Coronary artery (tissue), 2 donors: ENCODE data around the gene TNK1.

Source experiments
- DNase-seq: peaks from one replicate; pipeline ENCODE4 v3.0.0-alpha.2; 2017; ENCODE audit warnings: low spot score
- H3K27ac ChIP-seq, 2 donors: fragments of 200-600 bp; sonication (generic); one replicate each; pipeline ENCODE4 v1.5.1; 2016 to 2019
- H3K4me3 ChIP-seq: fragments of 200-600 bp; sonication (generic); 2 replicates; pipeline ENCODE4 v1.5.1; 2016; ENCODE audit warnings: mild to moderate bottlenecking, moderate library complexity
- TF ChIP-seq, protein P1 (sequence below): fragments of 200-600 bp; sonication (generic); IDR thresholded peaks from one replicate; pipeline ENCODE4 v1.5.1; 2019; ENCODE audit warnings: antibody characterized with exemption

TNK1 gene

DNA sequence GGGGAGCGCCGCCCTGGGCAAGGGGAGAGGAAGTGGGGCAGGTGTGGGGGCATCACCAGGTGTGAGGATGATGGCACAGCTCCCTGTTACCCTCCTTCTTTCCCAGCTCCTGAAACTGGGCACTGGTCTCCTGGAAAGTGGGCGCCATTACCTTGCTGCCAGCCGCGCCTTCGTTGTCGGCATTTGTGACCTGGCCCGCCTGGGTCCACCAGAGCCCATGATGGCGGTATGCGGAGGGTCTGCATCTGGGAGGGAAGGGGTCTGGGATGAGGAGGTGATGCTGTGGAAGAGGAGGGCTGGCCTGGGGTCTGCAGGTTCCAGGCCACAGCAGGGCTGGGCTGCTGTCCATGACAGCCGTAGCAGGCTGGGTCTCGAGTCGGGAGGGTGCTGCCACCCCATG, 39.0 kb upstream of the TNK1 start:
- H3K27ac ChIP-seq, result no peak overlapping the region
- TF ChIP-seq, protein P1, sequence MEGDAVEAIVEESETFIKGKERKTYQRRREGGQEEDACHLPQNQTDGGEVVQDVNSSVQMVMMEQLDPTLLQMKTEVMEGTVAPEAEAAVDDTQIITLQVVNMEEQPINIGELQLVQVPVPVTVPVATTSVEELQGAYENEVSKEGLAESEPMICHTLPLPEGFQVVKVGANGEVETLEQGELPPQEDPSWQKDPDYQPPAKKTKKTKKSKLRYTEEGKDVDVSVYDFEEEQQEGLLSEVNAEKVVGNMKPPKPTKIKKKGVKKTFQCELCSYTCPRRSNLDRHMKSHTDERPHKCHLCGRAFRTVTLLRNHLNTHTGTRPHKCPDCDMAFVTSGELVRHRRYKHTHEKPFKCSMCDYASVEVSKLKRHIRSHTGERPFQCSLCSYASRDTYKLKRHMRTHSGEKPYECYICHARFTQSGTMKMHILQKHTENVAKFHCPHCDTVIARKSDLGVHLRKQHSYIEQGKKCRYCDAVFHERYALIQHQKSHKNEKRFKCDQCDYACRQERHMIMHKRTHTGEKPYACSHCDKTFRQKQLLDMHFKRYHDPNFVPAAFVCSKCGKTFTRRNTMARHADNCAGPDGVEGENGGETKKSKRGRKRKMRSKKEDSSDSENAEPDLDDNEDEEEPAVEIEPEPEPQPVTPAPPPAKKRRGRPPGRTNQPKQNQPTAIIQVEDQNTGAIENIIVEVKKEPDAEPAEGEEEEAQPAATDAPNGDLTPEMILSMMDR, result no peak
- no peak overlapping the region for H3K4me3 ChIP-seq
- DNase-seq, result no peak

DNA sequence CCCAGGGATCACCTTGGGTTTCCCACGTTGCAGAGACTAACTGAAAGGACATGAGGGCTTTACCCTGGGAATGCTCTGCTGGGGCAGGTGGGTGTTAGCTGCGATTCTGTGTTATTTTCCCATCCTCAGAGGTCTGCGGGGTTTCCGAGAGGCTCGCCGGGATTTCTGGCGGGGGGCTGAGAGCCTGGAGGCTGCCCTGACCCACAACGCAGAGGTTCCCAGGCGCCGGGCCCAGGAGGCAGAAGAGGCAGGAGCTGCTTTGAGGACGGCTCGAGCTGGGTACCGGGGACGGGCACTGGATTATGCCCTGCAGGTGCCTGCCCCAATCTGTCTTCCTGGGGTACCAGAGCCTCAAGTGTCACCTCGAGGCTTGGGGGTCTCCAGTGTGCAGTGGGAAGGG, 37.6 kb upstream of the TNK1 start:
- no peak overlapping the region for H3K4me3 ChIP-seq
- no peak overlapping the region for H3K27ac ChIP-seq
- TF ChIP-seq, protein P1, result no peak
- no peak for DNase-seq

DNA sequence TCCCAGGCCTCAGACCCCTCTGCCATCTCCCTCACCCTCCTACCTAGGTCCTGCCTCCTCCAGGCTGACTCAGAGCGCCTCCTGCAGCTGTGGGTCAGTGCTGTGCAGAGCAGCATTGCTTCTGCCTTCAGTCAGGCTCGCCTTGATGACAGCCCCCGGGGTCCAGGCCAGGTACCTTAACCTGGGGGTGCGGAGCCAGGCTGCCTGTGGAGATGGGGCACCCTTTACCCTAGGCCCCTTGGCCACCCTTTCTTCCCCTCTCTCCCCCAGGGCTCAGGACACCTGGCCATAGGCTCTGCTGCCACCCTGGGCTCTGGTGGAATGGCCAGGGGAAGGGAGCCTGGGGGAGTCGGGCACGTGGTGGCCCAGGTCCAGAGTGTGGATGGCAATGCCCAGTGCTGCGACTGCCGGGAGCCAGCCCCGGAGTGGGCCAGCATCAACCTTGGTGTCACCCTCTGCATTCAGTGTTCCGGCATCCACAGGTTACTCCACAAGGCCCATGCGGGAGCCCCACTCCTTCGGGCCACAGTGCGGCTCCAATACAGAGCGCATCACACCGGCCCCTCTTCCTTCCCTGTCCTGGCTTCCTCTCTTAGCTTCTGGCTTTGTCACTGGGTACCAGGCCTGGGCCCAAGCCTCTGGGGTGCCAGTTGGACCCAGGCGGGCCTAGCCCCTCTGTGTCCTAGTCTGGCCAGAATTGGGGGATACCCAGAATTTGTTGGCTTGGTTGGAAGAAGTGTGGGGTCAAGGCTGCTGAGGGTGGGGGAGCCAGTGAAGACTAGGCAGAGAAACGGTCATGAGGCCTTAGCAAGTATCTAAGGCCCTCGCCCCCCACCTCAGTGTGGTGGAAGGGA, 33.9 kb upstream of the TNK1 start:
- H3K27ac ChIP-seq, result no peak overlapping the region
- no peak overlapping the region for H3K4me3 ChIP-seq
- DNase-seq, result peak; percentile 73
- TF ChIP-seq, protein P1, result no peak

DNA sequence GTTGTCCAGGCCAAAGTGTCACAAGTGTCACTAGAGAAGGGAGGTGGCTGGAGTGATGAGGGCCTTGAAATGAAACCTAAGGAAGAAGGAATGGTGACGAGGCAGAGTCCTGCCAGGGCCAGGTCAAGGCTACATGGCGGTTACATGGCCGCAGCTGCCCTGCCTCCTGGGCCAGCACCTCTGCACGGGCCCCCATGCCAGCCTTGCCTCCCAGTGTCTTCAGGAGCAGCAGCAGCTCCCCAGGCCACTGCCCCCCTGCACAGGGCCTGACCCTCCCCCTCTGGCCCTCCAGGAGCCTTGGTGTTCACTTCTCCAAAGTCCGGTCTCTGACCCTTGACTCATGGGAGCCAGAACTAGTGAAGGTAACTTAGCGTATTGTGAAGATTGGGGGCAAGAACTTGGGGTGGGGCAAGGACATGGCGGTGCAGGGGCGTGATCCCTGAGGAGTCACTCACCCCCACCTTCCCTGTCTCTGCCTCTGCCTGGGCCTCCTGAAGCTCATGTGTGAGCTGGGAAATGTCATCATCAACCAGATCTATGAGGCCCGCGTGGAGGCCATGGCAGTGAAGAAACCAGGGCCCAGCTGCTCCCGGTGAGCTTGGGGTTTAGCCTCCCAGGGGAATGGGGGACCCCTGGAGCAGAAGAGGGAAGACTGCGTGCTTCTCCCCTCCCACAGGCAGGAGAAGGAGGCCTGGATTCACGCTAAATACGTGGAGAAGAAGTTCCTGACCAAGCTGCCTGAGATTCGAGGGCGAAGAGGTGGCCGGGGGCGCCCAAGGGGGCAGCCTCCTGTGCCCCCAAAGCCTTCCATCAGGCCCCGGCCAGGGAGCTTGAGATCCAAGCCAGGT, 33.0 kb upstream of the TNK1 start:
- H3K27ac ChIP-seq, result no peak overlapping the region
- TF ChIP-seq, protein P1, result no peak
- H3K4me3 ChIP-seq, result no peak overlapping the region
- peak; percentile 72 for DNase-seq

DNA sequence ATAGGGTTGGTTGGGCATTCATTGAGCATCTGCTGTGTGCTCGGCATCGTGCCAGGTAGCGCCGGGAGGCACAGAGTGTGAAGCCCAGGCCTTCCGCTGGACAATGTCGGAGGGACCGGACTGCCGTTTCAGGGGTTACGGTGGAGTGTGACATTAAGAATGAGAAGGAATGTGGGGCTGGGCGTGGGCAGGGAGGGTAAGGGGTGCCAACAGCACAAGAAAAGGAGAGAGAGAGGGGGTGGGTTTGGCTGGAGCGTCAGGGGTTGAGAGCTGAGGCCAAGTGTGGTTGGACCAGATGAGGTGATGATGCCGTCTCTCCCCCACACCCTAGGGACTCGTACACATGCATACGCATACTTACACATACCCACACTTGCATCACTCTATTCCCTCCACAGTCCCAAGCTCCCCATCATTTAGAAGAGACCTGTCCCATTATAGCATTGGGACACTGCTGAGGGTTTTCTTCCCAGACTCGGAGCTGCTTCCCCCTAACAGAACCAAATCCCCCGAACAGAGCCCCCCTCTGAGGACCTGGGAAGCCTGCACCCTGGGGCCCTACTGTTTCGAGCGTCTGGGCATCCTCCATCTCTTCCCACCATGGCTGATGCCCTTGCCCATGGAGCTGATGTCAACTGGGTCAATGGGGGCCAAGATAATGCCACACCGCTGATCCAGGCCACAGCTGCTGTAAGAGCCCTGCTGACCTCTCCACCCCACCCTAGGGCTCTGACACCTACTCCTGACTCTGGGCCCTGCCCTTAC, 32.2 kb upstream of the TNK1 start:
- no peak overlapping the region for H3K4me3 ChIP-seq
- TF ChIP-seq, protein P1, result no peak
- DNase-seq, result no peak
- no peak overlapping the region for H3K27ac ChIP-seq

DNA sequence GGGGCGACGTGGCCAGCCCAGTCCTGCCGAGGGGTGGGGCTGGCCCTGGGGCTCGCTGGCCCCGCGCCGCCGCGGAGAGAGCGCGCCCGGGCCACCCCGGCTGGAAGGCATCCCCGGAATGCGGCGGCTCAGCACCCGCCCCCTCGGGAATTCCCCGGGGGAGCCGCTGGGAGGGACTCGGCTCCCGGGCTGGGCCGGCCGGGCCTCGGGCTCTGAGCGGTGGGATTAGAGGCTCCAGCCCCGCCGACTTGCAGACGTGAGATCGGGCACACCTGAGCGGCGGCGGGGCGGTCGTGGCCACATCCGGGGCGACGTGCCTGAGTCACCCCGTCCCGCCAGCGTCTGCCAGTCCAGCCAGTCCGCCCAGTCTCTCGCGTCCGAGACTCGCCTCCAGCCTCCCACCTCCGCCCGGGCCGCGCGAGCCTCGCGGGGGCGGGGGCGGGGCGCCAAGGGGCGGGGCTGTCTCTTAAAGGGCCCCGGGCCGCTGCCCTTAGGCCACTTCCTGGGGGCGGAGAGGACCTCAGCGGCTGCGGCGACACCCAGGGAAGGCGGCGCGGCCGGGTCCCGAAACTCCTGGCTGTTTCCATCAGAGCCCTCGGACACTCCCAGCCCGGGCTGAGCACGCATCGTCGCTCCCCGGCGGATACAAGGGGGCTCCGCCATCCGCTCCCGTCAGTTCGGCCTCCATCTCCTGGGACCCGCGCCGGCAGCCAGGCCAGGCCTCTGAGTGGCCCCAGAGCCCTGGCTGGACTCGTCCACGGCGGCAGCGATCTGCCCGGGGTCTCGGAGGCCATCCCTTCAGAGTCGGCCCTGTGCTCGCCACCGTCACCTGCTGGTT, 29.0 kb upstream of the TNK1 start, which contains the start of gene KCTD11:
TSS of gene KCTD11 (plus strand) at position 498 of the 838 bp plus-strand sequence.
- DNase-seq, result peak; percentile 95
- Histone ChIP-seq H3K4me3 (peak within 1 kb of the TSS; percentile 97), H3K27ac (peak within 1 kb of the TSS; percentile 99)
- TF ChIP-seq, protein P1, result no peak
